SKM-1 (cell line): ENCODE measurements around the gene CDK19.

Experiments used
- DNase-seq: peaks from one replicate; lab custom pipeline; 2025; ENCODE audit not compliant: unreplicated experiment; lab: John Stamatoyannopoulos, UW

Gene CDK19

GRCh38 chr6:110662490-110663211 lies 152.6 kb downstream of the CDK19 start:
- no peak for DNase-seq

GRCh38 chr6:110661414-110661813 lies 153.9 kb downstream of the CDK19 start:
- DNase-seq, result no peak

GRCh38 chr6:110660066-110660655 lies 155.1 kb downstream of the CDK19 start:
- DNase-seq, result no peak

GRCh38 chr6:110658631-110659211 lies 156.5 kb downstream of the CDK19 start:
- no peak for DNase-seq

- no peak for DNase-seq
These were observed 158.8 kb downstream of the CDK19 start for GRCh38 chr6:110656492-110656891.

- DNase-seq, result no peak
These were observed 159.4 kb downstream of the CDK19 start for GRCh38 chr6:110655821-110656220.

- no peak for DNase-seq
These were observed 161.0 kb downstream of the CDK19 start for GRCh38 chr6:110654096-110654820.

- no peak for DNase-seq
These were observed 161.9 kb downstream of the CDK19 start for GRCh38 chr6:110653381-110653780.

GRCh38 chr6:110652520-110652919 lies 162.7 kb downstream of the CDK19 start:
- no peak for DNase-seq

GRCh38 chr6:110650755-110651154 lies 164.5 kb downstream of the CDK19 start:
- DNase-seq, result no peak

GRCh38 chr6:110649704-110650103 lies 165.6 kb downstream of the CDK19 start:
- DNase-seq, result no peak

- no peak for DNase-seq
These were observed 168.0 kb downstream of the CDK19 start for GRCh38 chr6:110646951-110647910.

GRCh38 chr6:110646419-110646698 lies 168.9 kb downstream of the CDK19 start:
- no peak for DNase-seq

GRCh38 chr6:110645685-110646418 lies 169.4 kb downstream of the CDK19 start:
- no peak for DNase-seq

- no peak for DNase-seq
These were observed 172.1 kb downstream of the CDK19 start for GRCh38 chr6:110643175-110643574.

- no peak for DNase-seq
These were observed 172.6 kb downstream of the CDK19 start for GRCh38 chr6:110642711-110643110.

- DNase-seq, result no peak
These were observed 178.5 kb downstream of the CDK19 start for GRCh38 chr6:110636781-110637180.

GRCh38 chr6:110635096-110635495 lies 180.2 kb downstream of the CDK19 start:
- DNase-seq, result no peak

GRCh38 chr6:110633731-110634213 lies 181.5 kb downstream of the CDK19 start:
- no peak for DNase-seq

- no peak for DNase-seq
These were observed 186.1 kb downstream of the CDK19 start for GRCh38 chr6:110629153-110629552.
